OCI-LY3 (cell line): Measurements from ENCODE around the gene MAGI1.

ENCODE experiments used
- H2AFZ ChIP-seq: fragments of 200-600, 300-600 bp; shearing (Covaris generic); 2 replicates; pipeline ENCODE4 v1.6.0; 2014; ENCODE audit warnings: antibody characterized with exemption, low read depth, low read length
- H3K27ac ChIP-seq: fragments of 200-600, 300-600 bp; sonication (generic); 2 replicates; pipeline ENCODE4 v1.5.1; 2014; ENCODE audit warnings: mild to moderate bottlenecking, low read length, moderate library complexity, mixed read lengths
- H3K27me3 ChIP-seq: fragments of 200-600, 300-600 bp; sonication (generic); 2 replicates; pipeline ENCODE4 v1.6.1; 2014; ENCODE audit warnings: low read depth, low read length, mixed read lengths
- H3K36me3 ChIP-seq: fragments of 200-600, 300-600 bp; sonication (generic); replicated peaks from 2 replicates; pipeline ENCODE3; 2014; ENCODE audit warnings: low read depth, low read length, mixed read lengths
- H3K4me1 ChIP-seq: fragments of 300-600, 200-600 bp; sonication (generic); 2 replicates; pipeline ENCODE4 v1.6.1; 2014; ENCODE audit warnings: low read length, mixed read lengths
- H3K4me2 ChIP-seq: fragments of 200-600, 300-600 bp; sonication (generic); 2 replicates; pipeline ENCODE4 v1.6.1; 2014; ENCODE audit warnings: low read length, mixed read lengths
- H3K4me3 ChIP-seq: fragments of 300-600, 200-600 bp; sonication (generic); 2 replicates; pipeline ENCODE4 v1.5.1; 2014; ENCODE audit warnings: antibody characterized with exemption, mild to moderate bottlenecking, low read length, moderate library complexity
- H3K79me2 ChIP-seq: fragments of 300-600, 200-600 bp; shearing (Covaris generic); 2 replicates; pipeline ENCODE4 v1.6.1; 2014; ENCODE audit warnings: mild to moderate bottlenecking, low read length, mixed read lengths
- H3K9ac ChIP-seq: fragments of 300-600, 200-600 bp; shearing (Covaris generic); 2 replicates; pipeline ENCODE4 v1.6.0; 2014; ENCODE audit warnings: mild to moderate bottlenecking, low read length, moderate library complexity
- H3K9me3 ChIP-seq: fragments of 200-600, 300-600 bp; shearing (Covaris generic); 2 replicates; pipeline ENCODE4 v1.6.1; 2014; ENCODE audit warnings: low read length, mixed read lengths; ENCODE audit not compliant: insufficient read depth
- H4K20me1 ChIP-seq: fragments of 200-600, 300-600 bp; sonication (generic); 2 replicates; pipeline ENCODE4 v1.6.1; 2016; ENCODE audit warnings: low read length, mixed read lengths; ENCODE audit not compliant: insufficient read depth
- EZH2phosphoT487 ChIP-seq: fragments of 200-600 bp; shearing (Covaris generic); IDR thresholded peaks from 2 replicates; pipeline ENCODE4 v1.6.1; 2018; ENCODE audit warnings: antibody characterized with exemption, mixed run types, low read depth
- TF ChIP-seq, protein P1 (sequence below): fragments of 200-600, 300-600 bp; sonication (generic); IDR thresholded peaks from 2 replicates; pipeline ENCODE4 v1.5.1; 2014; ENCODE audit warnings: antibody characterized with exemption, low read length, low read depth

MAGI1 gene

GRCh38 chr3:66018057-66019033 is 20.4 kb downstream of the MAGI1 start:
- Histone ChIP-seq H2AFZ (no peak overlapping the region), H3K9ac (no peak overlapping the region), H3K9me3 (no peaks in the 10 kb centered on the region), H3K4me3 (no peak overlapping the region), H3K36me3 (no peaks in the 10 kb centered on the region), H3K27me3 (peaks cover 41% of the 10 kb centered on the region), H4K20me1 (no peaks in the 10 kb centered on the region), H3K79me2 (no peaks in the 10 kb centered on the region), H3K4me1 (no peaks in the 10 kb centered on the region), H3K27ac (no peak overlapping the region), H3K4me2 (no peak overlapping the region)
- no peak for TF ChIP-seq EZH2phosphoT487
- TF ChIP-seq, protein P1, sequence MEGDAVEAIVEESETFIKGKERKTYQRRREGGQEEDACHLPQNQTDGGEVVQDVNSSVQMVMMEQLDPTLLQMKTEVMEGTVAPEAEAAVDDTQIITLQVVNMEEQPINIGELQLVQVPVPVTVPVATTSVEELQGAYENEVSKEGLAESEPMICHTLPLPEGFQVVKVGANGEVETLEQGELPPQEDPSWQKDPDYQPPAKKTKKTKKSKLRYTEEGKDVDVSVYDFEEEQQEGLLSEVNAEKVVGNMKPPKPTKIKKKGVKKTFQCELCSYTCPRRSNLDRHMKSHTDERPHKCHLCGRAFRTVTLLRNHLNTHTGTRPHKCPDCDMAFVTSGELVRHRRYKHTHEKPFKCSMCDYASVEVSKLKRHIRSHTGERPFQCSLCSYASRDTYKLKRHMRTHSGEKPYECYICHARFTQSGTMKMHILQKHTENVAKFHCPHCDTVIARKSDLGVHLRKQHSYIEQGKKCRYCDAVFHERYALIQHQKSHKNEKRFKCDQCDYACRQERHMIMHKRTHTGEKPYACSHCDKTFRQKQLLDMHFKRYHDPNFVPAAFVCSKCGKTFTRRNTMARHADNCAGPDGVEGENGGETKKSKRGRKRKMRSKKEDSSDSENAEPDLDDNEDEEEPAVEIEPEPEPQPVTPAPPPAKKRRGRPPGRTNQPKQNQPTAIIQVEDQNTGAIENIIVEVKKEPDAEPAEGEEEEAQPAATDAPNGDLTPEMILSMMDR = no peak

GRCh38 chr3:66017591-66017990 is 21.1 kb downstream of the MAGI1 start:
- Histone ChIP-seq H3K4me3 (no peak overlapping the region), H3K27ac (no peak overlapping the region), H3K79me2 (no peaks in the 10 kb centered on the region), H3K4me2 (no peak overlapping the region), H4K20me1 (no peaks in the 10 kb centered on the region), H3K9me3 (no peaks in the 10 kb centered on the region), H2AFZ (no peak overlapping the region), H3K4me1 (no peaks in the 10 kb centered on the region), H3K36me3 (no peaks in the 10 kb centered on the region), H3K27me3 (peaks cover 33% of the 10 kb centered on the region), H3K9ac (no peak overlapping the region)
- TF ChIP-seq, protein P1 = no peak
- TF ChIP-seq EZH2phosphoT487 = no peak

DNA sequence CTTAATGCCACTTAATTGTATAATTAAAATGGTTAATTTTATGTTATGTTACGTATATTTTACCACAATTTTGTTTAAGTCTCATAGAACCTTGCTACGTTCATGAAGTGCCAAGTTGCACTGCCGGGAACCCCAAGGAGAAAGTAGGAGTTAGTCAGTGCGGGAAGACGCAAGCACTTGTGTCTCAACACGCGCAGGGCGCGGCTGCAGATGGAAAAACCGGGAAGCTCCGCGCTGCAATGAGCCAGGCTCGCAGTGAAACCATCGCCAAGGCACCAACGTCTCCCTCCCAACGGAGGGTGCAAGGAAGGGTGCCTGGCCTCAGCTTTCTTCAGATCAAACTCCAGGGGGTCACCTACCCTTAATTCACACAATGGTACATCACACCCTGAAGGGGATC is 21.6 kb downstream of the MAGI1 start:
- Histone ChIP-seq H3K9ac (no peak overlapping the region), H3K9me3 (no peaks in the 10 kb centered on the region), H3K27ac (no peak overlapping the region), H3K4me2 (no peak overlapping the region), H3K79me2 (no peaks in the 10 kb centered on the region), H3K27me3 (peaks cover 30% of the 10 kb centered on the region), H3K4me1 (no peaks in the 10 kb centered on the region), H2AFZ (no peak overlapping the region), H3K36me3 (no peaks in the 10 kb centered on the region), H3K4me3 (no peak overlapping the region), H4K20me1 (no peaks in the 10 kb centered on the region)
- TF ChIP-seq EZH2phosphoT487 = no peak
- TF ChIP-seq, protein P1 = no peak

DNA sequence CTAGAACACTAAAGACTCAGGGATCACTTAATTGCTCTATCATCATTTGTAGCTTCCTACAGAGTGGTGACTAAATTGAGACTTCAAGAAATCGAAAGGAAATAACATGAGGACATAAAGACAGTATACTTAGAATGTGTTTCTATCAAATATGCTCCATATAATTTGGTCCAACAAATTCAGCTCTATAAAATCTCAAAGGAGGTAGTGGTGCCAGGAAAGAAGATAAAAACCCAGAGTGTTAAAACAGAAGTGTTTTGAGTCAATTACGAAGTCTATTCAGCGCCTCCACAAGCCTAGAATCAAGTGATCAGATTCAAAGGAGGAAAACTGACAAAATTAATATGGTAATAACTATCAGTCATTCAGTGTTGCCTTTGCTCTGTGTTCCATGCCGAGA is 22.9 kb downstream of the MAGI1 start:
- no peak overlapping the region for H2AFZ ChIP-seq
- TF ChIP-seq, protein P1 = no peak
- no peak for TF ChIP-seq EZH2phosphoT487
- no peak overlapping the region for H3K9ac ChIP-seq
- peaks cover 21% of the 10 kb centered on the region for H3K27me3 ChIP-seq
- no peaks in the 10 kb centered on the region for H3K36me3 ChIP-seq
- no peak overlapping the region for H3K4me3 ChIP-seq
- H3K4me1 ChIP-seq = no peaks in the 10 kb centered on the region
- H4K20me1 ChIP-seq = no peaks in the 10 kb centered on the region
- no peaks in the 10 kb centered on the region for H3K79me2 ChIP-seq
- no peak overlapping the region for H3K27ac ChIP-seq
- H3K9me3 ChIP-seq = no peaks in the 10 kb centered on the region
- H3K4me2 ChIP-seq = no peak overlapping the region
